SK-N-SH treated with all-trans-retinoic acid at 6 μM for 48 hours (cell line): ENCODE measurements around the gene MAPRE2.

ENCODE experiments used
- ARNTL ChIP-seq: fragments of 450-650 bp; formaldehyde crosslinking; IDR thresholded peaks from 2 replicates; pipeline ENCODE4 v1.5.0; 2020; ENCODE audit warnings: low read depth, mild to moderate bottlenecking, moderate library complexity, borderline replicate concordance
- CSDC2 ChIP-seq: fragments of 250-450 bp; sonication (Bioruptor Pico); IDR thresholded peaks from 2 replicates; pipeline ENCODE4 v1.5.0; 2020; ENCODE audit warnings: mild to moderate bottlenecking, moderate library complexity
- ISL1 ChIP-seq: fragments of 250-450 bp; sonication (Bioruptor Pico); IDR thresholded peaks from 2 replicates; pipeline ENCODE4 v2.1.2; 2022; ENCODE audit warnings: mild to moderate bottlenecking, moderate library complexity
- PATZ1 ChIP-seq: fragments of 250-450 bp; sonication (Bioruptor Pico); IDR thresholded peaks from 2 replicates; pipeline ENCODE4 v1.8.0; 2020; ENCODE audit warnings: mild to moderate bottlenecking, moderate library complexity, borderline replicate concordance
- ZNF565 ChIP-seq: fragments of 450-650 bp; formaldehyde crosslinking; conservative IDR thresholded peaks from 2 replicates; pipeline ENCODE4 v1.5.0; 2020; ENCODE audit warnings: low read depth, mild to moderate bottlenecking, moderate library complexity
- TF ChIP-seq, protein P1 (sequence below): fragments of 250-450 bp; sonication (Bioruptor Pico); IDR thresholded peaks from 2 replicates; pipeline ENCODE4 v1.8.0; 2021; ENCODE audit warnings: low read depth, mild to moderate bottlenecking, moderate library complexity, borderline replicate concordance

GRCh38 chr18:35185771-35186170, 144.6 kb downstream of the MAPRE2 start:
- TF ChIP-seq ISL1 (CRISPR knock-in tag) (no peak), CSDC2 (CRISPR knock-in tag) (no peak), ZNF565 (CRISPR knock-in tag) (no peak), ARNTL (CRISPR knock-in tag) (no peak), PATZ1 (no peak)
- TF ChIP-seq, protein P1, sequence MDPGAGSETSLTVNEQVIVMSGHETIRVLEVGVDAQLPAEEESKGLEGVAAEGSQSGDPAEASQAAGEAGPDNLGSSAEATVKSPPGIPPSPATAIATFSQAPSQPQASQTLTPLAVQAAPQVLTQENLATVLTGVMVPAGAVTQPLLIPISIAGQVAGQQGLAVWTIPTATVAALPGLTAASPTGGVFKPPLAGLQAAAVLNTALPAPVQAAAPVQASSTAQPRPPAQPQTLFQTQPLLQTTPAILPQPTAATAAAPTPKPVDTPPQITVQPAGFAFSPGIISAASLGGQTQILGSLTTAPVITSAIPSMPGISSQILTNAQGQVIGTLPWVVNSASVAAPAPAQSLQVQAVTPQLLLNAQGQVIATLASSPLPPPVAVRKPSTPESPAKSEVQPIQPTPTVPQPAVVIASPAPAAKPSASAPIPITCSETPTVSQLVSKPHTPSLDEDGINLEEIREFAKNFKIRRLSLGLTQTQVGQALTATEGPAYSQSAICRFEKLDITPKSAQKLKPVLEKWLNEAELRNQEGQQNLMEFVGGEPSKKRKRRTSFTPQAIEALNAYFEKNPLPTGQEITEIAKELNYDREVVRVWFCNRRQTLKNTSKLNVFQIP (CRISPR knock-in tag): no peak
